NOMO-1 treated with DMSO at 0.1 percent for 48 hours (cell line): ENCODE measurements around the gene EXO1.
"Not testable (repeated sequence)": the region's sequence is repeated elsewhere in the genome, so short reads cannot be mapped to it uniquely, and the experiment has no call there.

Experiments used
- DNase-seq: peaks from one replicate; lab custom pipeline; 2025; ENCODE audit not compliant: unreplicated experiment; lab: John Stamatoyannopoulos, UW

EXO1 gene

GRCh38 chr1:241834733-241835377 lies 13.1 kb upstream of the EXO1 start:
- peak; percentile 41 for DNase-seq

GRCh38 chr1:241836941-241837340 lies 11.1 kb upstream of the EXO1 start:
- DNase-seq = no peak

- DNase-seq = no peak
Observed at GRCh38 chr1:241837416-241837815, 10.6 kb upstream of the EXO1 start.

- no peak for DNase-seq
Observed at GRCh38 chr1:241837901-241838300, 10.1 kb upstream of the EXO1 start.

- no peak for DNase-seq
Observed at GRCh38 chr1:241838897-241839296, 9.1 kb upstream of the EXO1 start.

GRCh38 chr1:241839369-241839979 lies 8.5 kb upstream of the EXO1 start:
- DNase-seq = no peak

- DNase-seq = no peak
Observed at GRCh38 chr1:241840164-241840563, 7.8 kb upstream of the EXO1 start.

- DNase-seq = no peak
Observed at GRCh38 chr1:241841691-241842090, 6.3 kb upstream of the EXO1 start.

GRCh38 chr1:241842565-241842964 lies 5.4 kb upstream of the EXO1 start:
- no peak for DNase-seq

GRCh38 chr1:241844593-241844992 lies 3.4 kb upstream of the EXO1 start:
- no peak for DNase-seq

- DNase-seq = no peak
Observed at GRCh38 chr1:241846375-241846774, 1.6 kb upstream of the EXO1 start.

GRCh38 chr1:241846862-241847539 lies 1.0 kb upstream of the EXO1 start:
- DNase-seq = no peak

GRCh38 chr1:241847540-241847795 lies 536 bp upstream of the EXO1 start:
- no peak for DNase-seq

GRCh38 chr1:241848686-241849344 lies 811 bp downstream of the EXO1 start:
- DNase-seq = no peak

GRCh38 chr1:241849345-241849695 lies 1.3 kb downstream of the EXO1 start:
- no peak for DNase-seq

GRCh38 chr1:241855545-241856140 lies 7.6 kb downstream of the EXO1 start:
- not testable (repeated sequence) for DNase-seq

- peak; percentile 75 for DNase-seq
Observed at GRCh38 chr1:241857131-241857530, 9.1 kb downstream of the EXO1 start.

GRCh38 chr1:241860922-241861321 lies 12.9 kb downstream of the EXO1 start:
- DNase-seq = no peak

GRCh38 chr1:241869022-241869421 lies 21.0 kb downstream of the EXO1 start:
- DNase-seq = no peak

GRCh38 chr1:241870336-241870735 lies 22.3 kb downstream of the EXO1 start:
- no peak for DNase-seq

- no peak for DNase-seq
Observed at GRCh38 chr1:241870746-241871430, 22.9 kb downstream of the EXO1 start.
